HepG2 (cell line): ENCODE measurements around the gene MAVS. TPM values are rescaled to one million over a fixed set of nuclear protein-coding genes. Genes with fewer than 3 reads are reported as not detected.

Source experiments
- ATAC-seq: fragments of 200-7000 bp; cut with Tn5 transposase; 3 replicates; pipeline ENCODE4 v1.9.1; 2020; ENCODE audit warnings: mild to moderate bottlenecking, moderate library complexity
- BruUV-seq: library from RNA; stranded (reverse); fragments of 400-500 nt; replicated peaks from 2 replicates; lab custom pipeline; 2021; lab: Mats Ljungman, UMichigan
- CTCF ChIA-PET: fragments of 300-600 bp; formaldehyde crosslinking; extraction: SDS; loops from one replicate; lab custom pipeline; 2021; ENCODE audit warnings: low total read pairs, inconsistent platforms, low intra/inter-chr PET ratio; lab: Yijun Ruan, JAX
- POLR2A ChIA-PET: fragments of 350-600 bp; sonication (Branson Sonifier 250); formaldehyde crosslinking; loops from one replicate; lab custom pipeline; 2020; ENCODE audit warnings: antibody characterized with exemption, inconsistent platforms; lab: Yijun Ruan, JAX
- DNase-seq: peaks from one replicate; pipeline ENCODE4 v3.0.0-alpha.2; 2015; ENCODE audit warnings: low spot score
- FAIRE-seq: peaks from 3 replicates; lab custom pipeline; 2011; peaks lifted over from hg19 to GRCh38; lab: Jason Lieb, UNC
- H2AFZ ChIP-seq: one replicate; pipeline ENCODE4 v1.6.1; 2011; ENCODE audit warnings: low read length, inconsistent platforms
- H3K27ac ChIP-seq: fragments of 300-600 bp; 3 replicates; pipeline ENCODE4 v1.8.0; 2011; ENCODE audit warnings: mixed run types, mild to moderate bottlenecking, mixed read lengths, low read length, inconsistent platforms; ENCODE audit not compliant: insufficient read depth; ENCODE audit errors: extremely low read length
- H3K27me3 ChIP-seq, 2 experiments: fragments of 200-600 bp in 1 of 2; 2 replicates in 1 of 2; 3 replicates in 1 of 2; pipeline versions ENCODE4 v1.6.0 to v1.8.0; 2011; ENCODE audit warnings: low read length in 2 of 2, mild to moderate bottlenecking in 2 of 2, moderate library complexity in 2 of 2, inconsistent platforms in 1 of 2; ENCODE audit not compliant: insufficient read depth in 2 of 2, control insufficient read depth in 1 of 2
- H3K36me3 ChIP-seq, 2 experiments: fragments of 200-600 bp in 1 of 2; replicated peaks in 1 of 2; 2 replicates in 1 of 2; 3 replicates in 1 of 2; pipeline versions ENCODE4 v1.5.1 to v1.8.0; 2011; ENCODE audit warnings: low read length in 2 of 2, inconsistent platforms in 1 of 2; ENCODE audit not compliant: insufficient read depth in 2 of 2, control insufficient read depth in 1 of 2
- H3K4me1 ChIP-seq: 2 replicates; pipeline ENCODE4 v1.5.1; 2012; ENCODE audit warnings: low read length, inconsistent platforms; ENCODE audit not compliant: insufficient read depth
- H3K4me2 ChIP-seq: 2 replicates; pipeline ENCODE4 v1.6.0; 2011; ENCODE audit warnings: low read depth, low read length, inconsistent platforms
- H3K4me3 ChIP-seq, 3 experiments: fragments of 200-600 bp in 1 of 3; sonication (generic), shearing (Covaris generic) in 1 of 3; replicated peaks in 1 of 3; 2 replicates each; pipeline ENCODE4 v1.5.1; 2011 to 2016; ENCODE audit warnings: low read length in 3 of 3, inconsistent platforms in 2 of 3, low read depth in 2 of 3, mild to moderate bottlenecking in 2 of 3, control low read depth in 1 of 3, mixed read lengths in 1 of 3; ENCODE audit not compliant: insufficient read depth in 1 of 3
- H3K79me2 ChIP-seq: one replicate; pipeline ENCODE4 v1.6.1; 2011; ENCODE audit warnings: low read length, inconsistent platforms; ENCODE audit not compliant: insufficient read depth
- H3K9ac ChIP-seq: 2 replicates; pipeline ENCODE4 v1.6.0; 2011; ENCODE audit warnings: mild to moderate bottlenecking, low read depth, low read length, inconsistent platforms; ENCODE audit not compliant: insufficient read depth
- H3K9me3 ChIP-seq: 2 replicates; pipeline ENCODE4 v1.5.1; 2012; ENCODE audit warnings: mild to moderate bottlenecking, low read length
- H4K20me1 ChIP-seq: 2 replicates; pipeline ENCODE4 v1.6.0; 2011; ENCODE audit warnings: inconsistent platforms, mild to moderate bottlenecking, low read length, moderate library complexity; ENCODE audit not compliant: insufficient read depth
- AGO1 ChIP-seq: fragments of 200-400 bp; formaldehyde crosslinking; IDR thresholded peaks from 2 replicates; pipeline ENCODE4 v1.6.1; 2017; ENCODE audit warnings: mild to moderate bottlenecking, low read depth, low read length, moderate library complexity; ENCODE audit not compliant: poor library complexity, severe bottlenecking
- AGO2 ChIP-seq: fragments of 200-400 bp; formaldehyde crosslinking; optimal IDR thresholded peaks from 2 replicates; pipeline ENCODE3; 2017; ENCODE audit warnings: mild to moderate bottlenecking, low read depth, low read length, moderate library complexity
- POLR2A ChIP-seq, 2 experiments: IDR thresholded peaks; 2 replicates each; pipeline ENCODE4 v1.6.1; 2011; ENCODE audit warnings: low read depth in 2 of 2, low read length in 2 of 2, mild to moderate bottlenecking in 1 of 2, moderate library complexity in 1 of 2; ENCODE audit not compliant: insufficient read depth in 1 of 2
- RBFOX2 ChIP-seq: fragments of 200-400 bp; formaldehyde crosslinking; IDR thresholded peaks from 2 replicates; pipeline ENCODE4 v1.6.1; 2017; ENCODE audit warnings: low read depth, mild to moderate bottlenecking, low read length
- RBM39 ChIP-seq: fragments of 200-400 bp; formaldehyde crosslinking; IDR thresholded peaks from one replicate; pipeline ENCODE4 v1.6.1; 2018; ENCODE audit warnings: antibody characterized with exemption, mild to moderate bottlenecking, low read depth, low read length; ENCODE audit not compliant: poor library complexity, severe bottlenecking
- RORA ChIP-seq: sonication (generic); formaldehyde crosslinking; IDR thresholded peaks from 2 replicates; pipeline ENCODE4 v1.5.0; 2020; ENCODE audit warnings: mild to moderate bottlenecking, missing genetic modification reagents, moderate library complexity
- WGBS: methylation state at CpG from one replicate; pipeline ENCODE4 v1.1.6; 2017; ENCODE audit warnings: low lambda C conversion rate; 5-methylcytosine and 5-hydroxymethylcytosine counted together
- in situ Hi-C: cut with HindIII; loops from 2 replicates; pipeline ENCODE4 v1.10.0; 2017; ENCODE audit warnings: low pct_unique_long_range_greater_than_20kb; ENCODE audit not compliant: extremely low pct_ligation_motif_present
- intact Hi-C: fragments of 100-400 bp; cut with micrococcal nuclease; formaldehyde crosslinking; loops from one replicate; pipeline ENCODE4 v1.10.0; 2022; ENCODE audit not compliant: unreplicated experiment
- polyA plus RNA-seq, 8 experiments: library from polyadenylated mRNA; depleted of rRNA in 3 of 8; stranded (reverse) in 7 of 8; unstranded in 1 of 8; fragments of >200 nt; fragmentation: Illumina TruSeq in 4 of 8; extraction: Trizol in 4 of 8; gene quantifications; 2 replicates each; pipeline versions ENCODE4 v1.2.1 to v1.2.3, GENCODE V29; 2011 to 2016; ENCODE audit warnings: low read depth in 4 of 8, missing spikeins in 1 of 8, mixed read lengths in 1 of 8; ENCODE audit not compliant: insufficient read depth in 1 of 8
- total RNA-seq, 5 experiments: library from RNA; depleted of rRNA; stranded (reverse); fragments of >200 nt; fragmentation: Illumina TruSeq; extraction: Trizol; gene quantifications; 2 replicates each; pipeline ENCODE4 v1.2.3, GENCODE V29; 2016; ENCODE audit warnings: low read depth in 1 of 5
- TF ChIP-seq, protein P1 (sequence below): sonication (generic); formaldehyde crosslinking; IDR thresholded peaks from 2 replicates; pipeline ENCODE4 v1.4.0; 2020; ENCODE audit warnings: missing genetic modification reagents, borderline replicate concordance
- TF ChIP-seq, protein P2 (sequence below): sonication (generic); formaldehyde crosslinking; IDR thresholded peaks from 2 replicates; pipeline ENCODE4 v1.8.0; 2022; ENCODE audit warnings: mild to moderate bottlenecking, missing genetic modification reagents, moderate library complexity

Gene MAVS
- total and polyA plus RNA-seq, 2 of the 13 experiments (the other 11 are each of a cell fraction or from before 2014, with no cell fraction given) = 27.3 to 36.6 TPM

DNA sequence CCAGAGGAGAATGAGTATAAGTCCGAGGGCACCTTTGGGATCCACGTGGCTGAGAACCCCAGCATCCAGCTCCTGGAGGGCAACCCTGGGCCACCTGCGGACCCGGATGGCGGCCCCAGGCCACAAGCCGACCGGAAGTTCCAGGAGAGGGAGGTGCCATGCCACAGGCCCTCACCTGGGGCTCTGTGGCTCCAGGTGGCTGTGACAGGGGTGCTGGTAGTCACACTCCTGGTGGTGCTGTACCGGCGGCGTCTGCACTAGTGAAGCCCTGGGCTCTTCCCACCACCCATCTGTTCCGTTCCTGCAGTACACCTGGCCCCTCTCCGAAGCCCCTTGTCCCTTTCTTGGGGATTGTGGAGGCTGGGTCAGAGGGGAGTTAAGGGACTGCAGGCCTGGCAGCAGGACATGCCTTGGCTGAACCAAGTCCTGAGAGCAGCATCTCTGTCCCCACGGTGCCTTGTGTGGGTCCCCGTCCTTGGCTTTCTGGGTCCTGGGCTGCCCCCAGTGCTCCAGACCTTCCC lies 19.3 kb downstream of the MAVS start:
- no TSS peak for BruUV-seq
- TF ChIP-seq AGO1 (peak; percentile 32), RORA (CRISPR knock-in tag) (no peak), RBFOX2 (peak; percentile 69), RBM39 (peak; percentile 7), AGO2 (peak; percentile 71), POLR2A (IDR thresholded peaks at IDR 0.05; ENCODE audit: insufficient read depth in 1 of 2, low read depth in 2 of 2, low read length in 2 of 2) (peak in 1 of 2 experiments; percentile 6; a peak in 1 of 4 replicates)
- TF ChIP-seq, protein P1, sequence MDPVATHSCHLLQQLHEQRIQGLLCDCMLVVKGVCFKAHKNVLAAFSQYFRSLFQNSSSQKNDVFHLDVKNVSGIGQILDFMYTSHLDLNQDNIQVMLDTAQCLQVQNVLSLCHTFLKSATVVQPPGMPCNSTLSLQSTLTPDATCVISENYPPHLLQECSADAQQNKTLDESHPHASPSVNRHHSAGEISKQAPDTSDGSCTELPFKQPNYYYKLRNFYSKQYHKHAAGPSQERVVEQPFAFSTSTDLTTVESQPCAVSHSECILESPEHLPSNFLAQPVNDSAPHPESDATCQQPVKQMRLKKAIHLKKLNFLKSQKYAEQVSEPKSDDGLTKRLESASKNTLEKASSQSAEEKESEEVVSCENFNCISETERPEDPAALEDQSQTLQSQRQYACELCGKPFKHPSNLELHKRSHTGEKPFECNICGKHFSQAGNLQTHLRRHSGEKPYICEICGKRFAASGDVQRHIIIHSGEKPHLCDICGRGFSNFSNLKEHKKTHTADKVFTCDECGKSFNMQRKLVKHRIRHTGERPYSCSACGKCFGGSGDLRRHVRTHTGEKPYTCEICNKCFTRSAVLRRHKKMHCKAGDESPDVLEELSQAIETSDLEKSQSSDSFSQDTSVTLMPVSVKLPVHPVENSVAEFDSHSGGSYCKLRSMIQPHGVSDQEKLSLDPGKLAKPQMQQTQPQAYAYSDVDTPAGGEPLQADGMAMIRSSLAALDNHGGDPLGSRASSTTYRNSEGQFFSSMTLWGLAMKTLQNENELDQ (CRISPR knock-in tag) = no peak
- TF ChIP-seq, protein P2, sequence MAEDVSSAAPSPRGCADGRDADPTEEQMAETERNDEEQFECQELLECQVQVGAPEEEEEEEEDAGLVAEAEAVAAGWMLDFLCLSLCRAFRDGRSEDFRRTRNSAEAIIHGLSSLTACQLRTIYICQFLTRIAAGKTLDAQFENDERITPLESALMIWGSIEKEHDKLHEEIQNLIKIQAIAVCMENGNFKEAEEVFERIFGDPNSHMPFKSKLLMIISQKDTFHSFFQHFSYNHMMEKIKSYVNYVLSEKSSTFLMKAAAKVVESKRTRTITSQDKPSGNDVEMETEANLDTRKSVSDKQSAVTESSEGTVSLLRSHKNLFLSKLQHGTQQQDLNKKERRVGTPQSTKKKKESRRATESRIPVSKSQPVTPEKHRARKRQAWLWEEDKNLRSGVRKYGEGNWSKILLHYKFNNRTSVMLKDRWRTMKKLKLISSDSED (CRISPR knock-in tag) = 0 out of 2 replicates have a peak, but pooled peaks have one; percentile 53
- intact Hi-C loops = no loop called here
- Histone ChIP-seq H3K79me2 (no peaks in the 10 kb centered on the region), H4K20me1 (no peaks in the 10 kb centered on the region), H2AFZ (no peak overlapping the region), H3K9me3 (no peaks in the 10 kb centered on the region), H3K4me1 (no peaks in the 10 kb centered on the region), H3K27ac (no peak overlapping the region), H3K36me3 (peaks cover 53 to 58% of the 10 kb centered on the region in 2 experiments), H3K4me3 (no peak overlapping the region), H3K9ac (no peak overlapping the region), H3K4me2 (no peak overlapping the region), H3K27me3 (no peaks in the 10 kb centered on the region)
- ATAC-seq = peak; percentile 2; the same call in 1 of the 3 replicates
- DNase-seq = no peak
- CTCF ChIA-PET = no interaction called here
- in situ Hi-C loops = no loop called here
- no peak for FAIRE-seq
- WGBS = 98% methylated on average over 12 of the region's 14 CpGs
- POLR2A ChIA-PET = interaction anchor here (0.8 to 2.5 kb wide), 3 partner anchors 9 to 48 kb away, joined by 3 to 11 read pairs (median 4); no protein-coding TSS in a partner anchor
